ENCODE data around the gene PARM1.

PARM1 gene

GRCh38 chr4:75005727-75006126, 72.8 kb downstream of the PARM1 start:
- ChIA-PET POLR2A (no interaction called here), CTCF (interaction anchor here (1.9 kb wide), 1 partner anchor 14 kb away, joined by 6 read pairs; no protein-coding TSS in a partner anchor)
- no peak for DNase-seq (ENCODE audit: extremely low spot score)
- TF ChIP-seq, protein P1, sequence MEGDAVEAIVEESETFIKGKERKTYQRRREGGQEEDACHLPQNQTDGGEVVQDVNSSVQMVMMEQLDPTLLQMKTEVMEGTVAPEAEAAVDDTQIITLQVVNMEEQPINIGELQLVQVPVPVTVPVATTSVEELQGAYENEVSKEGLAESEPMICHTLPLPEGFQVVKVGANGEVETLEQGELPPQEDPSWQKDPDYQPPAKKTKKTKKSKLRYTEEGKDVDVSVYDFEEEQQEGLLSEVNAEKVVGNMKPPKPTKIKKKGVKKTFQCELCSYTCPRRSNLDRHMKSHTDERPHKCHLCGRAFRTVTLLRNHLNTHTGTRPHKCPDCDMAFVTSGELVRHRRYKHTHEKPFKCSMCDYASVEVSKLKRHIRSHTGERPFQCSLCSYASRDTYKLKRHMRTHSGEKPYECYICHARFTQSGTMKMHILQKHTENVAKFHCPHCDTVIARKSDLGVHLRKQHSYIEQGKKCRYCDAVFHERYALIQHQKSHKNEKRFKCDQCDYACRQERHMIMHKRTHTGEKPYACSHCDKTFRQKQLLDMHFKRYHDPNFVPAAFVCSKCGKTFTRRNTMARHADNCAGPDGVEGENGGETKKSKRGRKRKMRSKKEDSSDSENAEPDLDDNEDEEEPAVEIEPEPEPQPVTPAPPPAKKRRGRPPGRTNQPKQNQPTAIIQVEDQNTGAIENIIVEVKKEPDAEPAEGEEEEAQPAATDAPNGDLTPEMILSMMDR (IDR thresholded peaks at IDR 0.05; ENCODE audit: control extremely low read depth, extremely low read depth, low read depth, missing control alignments): no peak

- POLR2A ChIA-PET: no interaction called here
- CTCF ChIA-PET: interaction anchor here (1.2 to 1.9 kb wide), 5 partner anchors 10 to 55 kb away, joined by 3 to 6 read pairs (median 4); no protein-coding TSS in a partner anchor
- TF ChIP-seq, protein P1 (IDR thresholded peaks at IDR 0.05; ENCODE audit: control extremely low read depth, extremely low read depth, low read depth, missing control alignments): no peak
- no peak for DNase-seq (ENCODE audit: extremely low spot score)
Measured at GRCh38 chr4:75007891-75008290, 75.0 kb downstream of the PARM1 start.

DNA sequence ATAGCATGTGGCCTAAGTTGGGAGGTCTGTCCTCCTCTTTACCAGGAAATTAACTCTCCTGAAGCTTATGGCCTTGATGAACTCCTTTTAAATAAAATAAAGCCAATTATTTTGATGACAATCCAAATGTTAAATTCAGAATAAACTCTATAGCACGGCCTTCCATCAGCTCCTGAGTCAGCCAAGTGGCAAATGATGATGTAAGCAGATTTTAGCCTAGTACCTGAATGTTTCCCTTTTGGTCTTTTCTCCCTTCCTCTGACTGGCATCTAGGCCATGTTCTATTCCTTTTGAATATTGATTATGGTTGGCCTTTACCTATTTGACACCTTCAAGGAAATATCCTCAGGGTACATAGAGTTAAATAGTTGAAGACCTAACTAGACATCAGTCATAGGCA, 76.2 kb downstream of the PARM1 start:
- no peak for DNase-seq (ENCODE audit: extremely low spot score)
- POLR2A ChIA-PET: no interaction called here
- CTCF ChIA-PET: interaction anchor here (1.2 to 2.3 kb wide), 5 partner anchors 9 to 43 kb away, joined by 3 to 6 read pairs (median 5); no protein-coding TSS in a partner anchor
- TF ChIP-seq, protein P1 (IDR thresholded peaks at IDR 0.05; ENCODE audit: control extremely low read depth, extremely low read depth, low read depth, missing control alignments): no peak

GRCh38 chr4:75011131-75011795, 78.3 kb downstream of the PARM1 start:
- CTCF ChIA-PET: interaction anchor here (1.5 kb wide), 1 partner anchor 9 kb away, joined by 4 read pairs; no protein-coding TSS in a partner anchor
- POLR2A ChIA-PET: no interaction called here
- DNase-seq (ENCODE audit: extremely low spot score): no peak

GRCh38 chr4:75015627-75016026, 82.7 kb downstream of the PARM1 start:
- TF ChIP-seq, protein P1 (IDR thresholded peaks at IDR 0.05; ENCODE audit: control extremely low read depth, extremely low read depth, low read depth, missing control alignments): no peak
- no peak for DNase-seq (ENCODE audit: extremely low spot score)
- POLR2A ChIA-PET: no interaction called here
- CTCF ChIA-PET: no interaction called here

More at GRCh38 chr4:75011131-75011795, 78.3 kb downstream of the PARM1 start:
- TF ChIP-seq, protein P1 (IDR thresholded peaks at IDR 0.05; ENCODE audit: control extremely low read depth, extremely low read depth, low read depth, missing control alignments): no peak

GRCh38 chr4:75016472-75016871, 83.6 kb downstream of the PARM1 start:
- DNase-seq (ENCODE audit: extremely low spot score): no peak
- TF ChIP-seq, protein P1 (IDR thresholded peaks at IDR 0.05; ENCODE audit: control extremely low read depth, extremely low read depth, low read depth, missing control alignments): no peak
- ChIA-PET CTCF (no interaction called here), POLR2A (no interaction called here)
